Measurements from ENCODE around the gene SF3B2.
"Not testable (repeated sequence)": the region's sequence is repeated elsewhere in the genome, so short reads cannot be mapped to it uniquely, and the experiment has no call there.

Gene SF3B2

GRCh38 chr11:66087148-66087908 is 35.2 kb downstream of the SF3B2 start:
- in situ Hi-C loops (cut with MboI; ENCODE audit: low pct_unique_long_range_greater_than_20kb, low sequenced_read_pairs, unreplicated experiment), result no loop called here
- no peak for DNase-seq (ENCODE audit: low spot score)
- TF ChIP-seq, protein P1, sequence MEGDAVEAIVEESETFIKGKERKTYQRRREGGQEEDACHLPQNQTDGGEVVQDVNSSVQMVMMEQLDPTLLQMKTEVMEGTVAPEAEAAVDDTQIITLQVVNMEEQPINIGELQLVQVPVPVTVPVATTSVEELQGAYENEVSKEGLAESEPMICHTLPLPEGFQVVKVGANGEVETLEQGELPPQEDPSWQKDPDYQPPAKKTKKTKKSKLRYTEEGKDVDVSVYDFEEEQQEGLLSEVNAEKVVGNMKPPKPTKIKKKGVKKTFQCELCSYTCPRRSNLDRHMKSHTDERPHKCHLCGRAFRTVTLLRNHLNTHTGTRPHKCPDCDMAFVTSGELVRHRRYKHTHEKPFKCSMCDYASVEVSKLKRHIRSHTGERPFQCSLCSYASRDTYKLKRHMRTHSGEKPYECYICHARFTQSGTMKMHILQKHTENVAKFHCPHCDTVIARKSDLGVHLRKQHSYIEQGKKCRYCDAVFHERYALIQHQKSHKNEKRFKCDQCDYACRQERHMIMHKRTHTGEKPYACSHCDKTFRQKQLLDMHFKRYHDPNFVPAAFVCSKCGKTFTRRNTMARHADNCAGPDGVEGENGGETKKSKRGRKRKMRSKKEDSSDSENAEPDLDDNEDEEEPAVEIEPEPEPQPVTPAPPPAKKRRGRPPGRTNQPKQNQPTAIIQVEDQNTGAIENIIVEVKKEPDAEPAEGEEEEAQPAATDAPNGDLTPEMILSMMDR (IDR thresholded peaks at IDR 0.05; ENCODE audit: extremely low read depth, insufficient read depth, missing control alignments), result no peak

DNA sequence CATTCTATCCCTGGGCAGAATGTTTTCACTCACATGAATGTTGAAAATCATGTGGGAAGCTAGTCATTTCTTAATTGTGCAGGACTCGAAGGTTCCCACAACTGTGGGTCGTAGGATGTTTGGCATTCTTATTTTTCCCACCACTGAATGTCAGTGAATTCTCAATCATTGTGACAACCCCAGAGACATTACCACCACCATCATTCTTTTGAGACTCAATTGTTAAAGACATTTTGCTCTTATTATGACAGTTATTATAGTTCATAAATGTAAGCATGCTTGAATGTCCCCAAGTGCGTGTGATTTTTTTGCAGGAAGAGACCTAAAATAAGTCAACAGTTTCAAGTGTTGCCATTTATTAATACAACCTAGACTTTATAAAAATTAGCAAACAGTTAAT is 36.9 kb downstream of the SF3B2 start:
- TF ChIP-seq, protein P1 (IDR thresholded peaks at IDR 0.05; ENCODE audit: extremely low read depth, insufficient read depth, missing control alignments), result no peak
- in situ Hi-C loops (cut with MboI; ENCODE audit: low pct_unique_long_range_greater_than_20kb, low sequenced_read_pairs, unreplicated experiment), result no loop called here
- DNase-seq (ENCODE audit: low spot score), result no peak

DNA sequence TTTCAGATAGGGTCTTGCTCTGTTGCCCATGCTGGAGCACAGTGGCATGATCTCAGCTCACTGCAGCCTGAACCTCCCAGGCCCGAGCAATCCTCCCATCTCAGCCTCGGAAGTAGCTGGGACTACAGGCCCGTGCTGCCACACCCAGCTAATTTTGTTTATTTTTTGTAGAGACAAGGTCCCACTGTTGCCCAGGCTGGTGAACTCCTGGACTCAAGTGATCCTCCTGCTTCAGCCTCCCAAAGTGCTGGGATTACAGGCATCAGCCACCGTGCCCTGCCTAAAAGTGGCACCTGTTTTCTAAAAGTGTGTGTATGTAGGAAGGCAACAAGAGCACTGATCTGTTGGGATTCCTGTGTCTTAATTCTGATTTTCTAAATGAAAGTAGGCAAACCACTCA is 38.1 kb downstream of the SF3B2 start:
- DNase-seq (ENCODE audit: low spot score), result no peak
- in situ Hi-C loops (cut with MboI; ENCODE audit: low pct_unique_long_range_greater_than_20kb, low sequenced_read_pairs, unreplicated experiment), result no loop called here
- TF ChIP-seq, protein P1 (IDR thresholded peaks at IDR 0.05; ENCODE audit: extremely low read depth, insufficient read depth, missing control alignments), result no peak

DNA sequence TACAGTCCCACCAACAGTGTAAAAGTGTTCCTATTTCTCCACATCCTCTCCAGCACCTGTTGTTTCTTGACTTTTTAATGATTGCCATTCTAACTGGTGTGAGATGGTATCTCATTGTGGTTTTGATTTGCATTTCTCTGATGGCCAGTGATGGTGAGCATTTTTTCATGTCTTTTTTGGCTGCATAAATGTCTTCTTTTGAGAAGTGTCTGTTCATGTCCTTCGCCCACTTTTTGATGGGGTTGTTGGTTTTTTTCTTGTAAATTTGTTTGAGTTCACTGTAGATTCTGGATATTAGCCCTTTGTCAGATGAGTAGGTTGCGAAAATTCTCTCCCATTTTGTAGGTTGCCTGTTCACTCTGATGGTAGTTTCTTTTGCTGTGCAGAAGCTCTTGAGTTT is 40.0 kb downstream of the SF3B2 start:
- DNase-seq (ENCODE audit: low spot score); in situ Hi-C loops (cut with MboI; ENCODE audit: low pct_unique_long_range_greater_than_20kb, low sequenced_read_pairs, unreplicated experiment): not testable (repeated sequence)

DNA sequence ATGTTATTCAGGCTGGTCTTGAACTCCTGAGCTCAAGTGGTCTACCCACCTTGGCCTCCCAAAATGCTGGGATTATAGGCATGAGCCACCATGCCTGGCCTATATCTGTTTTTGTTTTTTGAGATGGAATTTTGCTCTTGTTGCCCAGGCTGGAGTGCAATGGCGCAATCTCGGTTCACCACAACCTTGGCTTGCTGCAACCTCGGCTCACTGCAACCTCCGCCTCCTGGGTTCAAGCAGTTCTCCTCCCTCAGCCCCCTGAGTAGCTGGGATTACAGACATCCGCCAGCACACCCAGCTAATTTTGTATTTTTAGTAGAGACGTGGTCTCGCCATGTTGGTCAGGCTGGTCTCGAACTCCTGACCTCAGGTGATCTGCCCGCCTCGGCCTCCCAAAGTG is 47.6 kb downstream of the SF3B2 start:
- in situ Hi-C loops (cut with MboI; ENCODE audit: low pct_unique_long_range_greater_than_20kb, low sequenced_read_pairs, unreplicated experiment); DNase-seq (ENCODE audit: low spot score): not testable (repeated sequence)

DNA sequence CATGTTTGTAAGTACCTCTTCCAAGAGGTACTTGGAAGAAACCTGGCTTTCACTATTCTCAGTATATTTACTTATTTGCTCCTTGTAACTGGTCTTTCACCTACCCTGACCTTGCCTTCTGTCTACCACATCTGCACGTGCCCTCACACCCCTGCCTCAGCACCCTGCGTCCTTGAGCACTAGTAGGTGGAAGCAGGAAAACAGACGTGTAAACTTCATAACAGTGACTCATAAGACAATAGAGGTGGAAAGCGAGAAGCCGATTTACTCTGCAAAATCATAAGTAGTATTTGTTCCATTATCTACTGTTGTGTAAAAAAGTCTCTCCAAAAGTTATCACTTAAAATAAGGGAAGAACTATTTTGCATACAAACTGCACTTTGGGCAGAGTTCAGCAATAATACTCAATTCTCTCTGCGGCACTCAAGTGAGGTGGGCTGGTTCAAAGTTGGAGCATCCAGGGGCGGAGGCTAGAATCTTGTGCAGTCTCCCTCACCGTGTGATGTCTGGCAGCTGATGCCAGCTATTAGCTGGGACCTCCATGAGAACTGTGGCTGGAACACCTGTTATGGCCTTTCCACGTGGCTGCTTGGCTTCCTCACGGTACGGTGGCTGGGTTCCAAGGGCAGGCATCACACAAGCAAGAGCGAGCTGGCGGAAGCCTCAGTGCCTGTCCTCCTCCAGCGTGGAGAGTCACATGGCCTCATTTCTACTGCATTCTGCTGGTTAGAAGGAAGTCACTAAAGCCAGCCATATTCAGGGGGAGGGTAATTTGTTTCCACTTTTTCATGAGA is 48.3 kb downstream of the SF3B2 start:
- DNase-seq (ENCODE audit: low spot score), result peak; percentile 51
- in situ Hi-C loops (cut with MboI; ENCODE audit: low pct_unique_long_range_greater_than_20kb, low sequenced_read_pairs, unreplicated experiment), result no loop called here
- TF ChIP-seq, protein P1 (IDR thresholded peaks at IDR 0.05; ENCODE audit: extremely low read depth, insufficient read depth, missing control alignments), result no peak

GRCh38 chr11:66101066-66101464 is 48.9 kb downstream of the SF3B2 start:
- TF ChIP-seq, protein P1 (IDR thresholded peaks at IDR 0.05; ENCODE audit: extremely low read depth, insufficient read depth, missing control alignments), result no peak
- in situ Hi-C loops (cut with MboI; ENCODE audit: low pct_unique_long_range_greater_than_20kb, low sequenced_read_pairs, unreplicated experiment), result no loop called here
- DNase-seq (ENCODE audit: low spot score), result no peak

Measured in GM13977 (cell line).